ENCODE data around the gene MAL. TPM values are rescaled to one million over a fixed set of nuclear protein-coding genes. Genes with fewer than 3 reads are reported as not detected.

Gene MAL
- total and polyA plus RNA-seq, 2 of the 4 experiments (the other 2 are of a cell fraction) = not detected

GRCh38 chr2:95060446-95061118, 35.1 kb downstream of the MAL start:
- no peak for DNase-seq
- intact Hi-C loops (cut with micrococcal nuclease) (no loop called here), dilution Hi-C loops (cut with HindIII; ENCODE audit: low sequenced_read_pairs, unreplicated experiment) (no loop called here), in situ Hi-C loops (cut with MboI; ENCODE audit: low sequenced_read_pairs) (no loop called here)
- no peak overlapping the region for H3K18ac ChIP-seq (ENCODE audit: low read depth, low read length)
- no peak overlapping the region for H4K91ac ChIP-seq (ENCODE audit: insufficient read depth, low read depth, low read length)
- POLR2A ChIA-PET (ENCODE audit: unreplicated experiment) = no interaction called here
- H3K4me3 ChIP-seq (ENCODE audit: insufficient read depth, low read depth, low read length) = no peak overlapping the region
- H3K4ac ChIP-seq (ENCODE audit: low read depth, low read length) = no peak overlapping the region
- H4K5ac ChIP-seq (ENCODE audit: low read depth, low read length) = no peak overlapping the region
- no peak overlapping the region for H3K56ac ChIP-seq (ENCODE audit: extremely low read depth, insufficient read depth, low read length)
- no peak for ATAC-seq (ENCODE audit: low read depth)
- H3K14ac ChIP-seq (replicated peaks; ENCODE audit: low read depth, low read length) = no peak overlapping the region
- H3K9me1 ChIP-seq (ENCODE audit: insufficient read depth, low read length) = no peaks in the 10 kb centered on the region
- H3K9ac ChIP-seq (ENCODE audit: low read depth, low read length) = no peak overlapping the region
- H4K8ac ChIP-seq (ENCODE audit: low read depth in 2 of 2, low read length in 2 of 2) = no peak overlapping the region
- no peak overlapping the region for H3K23ac ChIP-seq (ENCODE audit: low read depth, low read length)
- H2BK120ac ChIP-seq (ENCODE audit: low read depth, low read length) = no peak overlapping the region
- CTCF ChIA-PET = no interaction called here
- no peaks in the 10 kb centered on the region for H3K9me3 ChIP-seq (ENCODE audit: control insufficient read depth, insufficient read depth, low read length)
- H3K27ac ChIP-seq (ENCODE audit: insufficient read depth, low read length) = no peak overlapping the region
- no TSS peak for BruUV-seq (replicated peaks)
- no peaks in the 10 kb centered on the region for H4K20me1 ChIP-seq (ENCODE audit: insufficient read depth, low read length)
- no peak overlapping the region for H2AFZ ChIP-seq (replicated peaks; ENCODE audit: low read length, poor library complexity)
- no peak overlapping the region for H2BK20ac ChIP-seq (ENCODE audit: low read depth, low read length)
- no peak for TF ChIP-seq USF2 (IDR thresholded peaks at IDR 0.05; ENCODE audit: low read depth, low read length)
- no peak for TF ChIP-seq MAZ (IDR thresholded peaks at IDR 0.05; ENCODE audit: borderline replicate concordance, low read depth, low read length)
- no peak for TF ChIP-seq POLR2A (IDR thresholded peaks at IDR 0.05; ENCODE audit: low read depth, low read length)
- no peak for TF ChIP-seq BHLHE40 (IDR thresholded peaks at IDR 0.05; ENCODE audit: low read depth, low read length)
- TF ChIP-seq, protein P1, sequence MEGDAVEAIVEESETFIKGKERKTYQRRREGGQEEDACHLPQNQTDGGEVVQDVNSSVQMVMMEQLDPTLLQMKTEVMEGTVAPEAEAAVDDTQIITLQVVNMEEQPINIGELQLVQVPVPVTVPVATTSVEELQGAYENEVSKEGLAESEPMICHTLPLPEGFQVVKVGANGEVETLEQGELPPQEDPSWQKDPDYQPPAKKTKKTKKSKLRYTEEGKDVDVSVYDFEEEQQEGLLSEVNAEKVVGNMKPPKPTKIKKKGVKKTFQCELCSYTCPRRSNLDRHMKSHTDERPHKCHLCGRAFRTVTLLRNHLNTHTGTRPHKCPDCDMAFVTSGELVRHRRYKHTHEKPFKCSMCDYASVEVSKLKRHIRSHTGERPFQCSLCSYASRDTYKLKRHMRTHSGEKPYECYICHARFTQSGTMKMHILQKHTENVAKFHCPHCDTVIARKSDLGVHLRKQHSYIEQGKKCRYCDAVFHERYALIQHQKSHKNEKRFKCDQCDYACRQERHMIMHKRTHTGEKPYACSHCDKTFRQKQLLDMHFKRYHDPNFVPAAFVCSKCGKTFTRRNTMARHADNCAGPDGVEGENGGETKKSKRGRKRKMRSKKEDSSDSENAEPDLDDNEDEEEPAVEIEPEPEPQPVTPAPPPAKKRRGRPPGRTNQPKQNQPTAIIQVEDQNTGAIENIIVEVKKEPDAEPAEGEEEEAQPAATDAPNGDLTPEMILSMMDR (conservative IDR thresholded peaks at IDR 0.05; ENCODE audit: low read depth, low read length) = no peak
- no peak for TF ChIP-seq SMC3 (IDR thresholded peaks at IDR 0.05; ENCODE audit: low read depth, low read length)
- no peak for TF ChIP-seq RAD21 (IDR thresholded peaks at IDR 0.05; ENCODE audit: low read length)
- no peak for TF ChIP-seq MAFK (IDR thresholded peaks at IDR 0.05; ENCODE audit: low read depth, low read length)
- TF ChIP-seq NFE2L2 (IDR thresholded peaks at IDR 0.05; ENCODE audit: low read depth, low read length) = no peak
- TF ChIP-seq CHD1 (IDR thresholded peaks at IDR 0.05; ENCODE audit: low read depth, low read length) = no peak
- peaks cover 6% of the 10 kb centered on the region; the same call in 1 of the 2 replicates for H3K4me1 ChIP-seq (ENCODE audit: control insufficient read depth, insufficient read depth, low read length)
- no peak overlapping the region for H2AK5ac ChIP-seq (ENCODE audit: low read depth, low read length)
- H3K27me3 ChIP-seq (ENCODE audit: control insufficient read depth, insufficient read depth, low read length) = peaks cover 31% of the 10 kb centered on the region
- no peaks in the 10 kb centered on the region for H3K79me1 ChIP-seq (ENCODE audit: low read depth in 1 of 2, low read length in 2 of 2)
- H3K4me2 ChIP-seq (ENCODE audit: low read depth, low read length) = no peak overlapping the region
- no peak overlapping the region for H2AK9ac ChIP-seq (replicated peaks; ENCODE audit: low read depth, low read length, poor library complexity)
- H2BK5ac ChIP-seq (ENCODE audit: low read depth, low read length, poor library complexity, severe bottlenecking) = no peak overlapping the region
- no peak overlapping the region for H2BK15ac ChIP-seq (ENCODE audit: low read depth, low read length)
- WGBS, 2 experiments (ENCODE audit: extremely low coverage in 2 of 2, insufficient read length in 1 of 2) = 54% methylated on average over 3 of the region's 17 CpGs; no CpG with 5 or more reads in 1 of the 2 experiments
- H3K36me3 ChIP-seq (ENCODE audit: control insufficient read depth, insufficient read depth, low read length) = no peaks in the 10 kb centered on the region

Measured in IMR-90 (cell line).